Glomerular endothelial cell (primary cell): ENCODE results near the gene ARSI. TPM values are rescaled to one million over a fixed set of nuclear protein-coding genes. Genes with fewer than 3 reads are reported as not detected.

Source experiments
- DNase-seq: peaks from one replicate; pipeline ENCODE4 v3.0.0-alpha.2; 2011; ENCODE audit warnings: low read depth, low spot score; ENCODE audit errors: extremely low read depth
- total RNA-seq: library from RNA; depleted of rRNA; stranded (reverse); fragments of >200 nt; gene quantifications from 2 replicates; pipeline ENCODE4 v1.2.3, GENCODE V29; 2015

Gene ARSI
- total RNA-seq, 1 donor from 2014 or later: 5.3 TPM

- DNase-seq: no peak
Measured at GRCh38 chr5:150295172-150295634, 7.5 kb downstream of the ARSI start.

- no peak for DNase-seq
Measured at GRCh38 chr5:150294551-150295071, 8.1 kb downstream of the ARSI start.

- DNase-seq: no peak
Measured at GRCh38 chr5:150293091-150293941, 9.4 kb downstream of the ARSI start.

GRCh38 chr5:150291388-150292385 is 11.0 kb downstream of the ARSI start:
- DNase-seq: no peak

GRCh38 chr5:150289551-150290390 is 12.9 kb downstream of the ARSI start, which contains the start of gene CAMK2A:
Gene CAMK2A (minus strand): TSS chr5:150289773. CDS start chr5:150289625, 148 bp downstream.
- no peak for DNase-seq

- DNase-seq: no peak
Measured at GRCh38 chr5:150288791-150289190, 13.9 kb downstream of the ARSI start.

- DNase-seq: no peak
Measured at GRCh38 chr5:150288361-150288760, 14.3 kb downstream of the ARSI start.

GRCh38 chr5:150286820-150287219 is 15.9 kb downstream of the ARSI start:
- no peak for DNase-seq

GRCh38 chr5:150285114-150285513 is 17.6 kb downstream of the ARSI start:
- no peak for DNase-seq

GRCh38 chr5:150284311-150284710 is 18.4 kb downstream of the ARSI start:
- no peak for DNase-seq

- DNase-seq: no peak
Measured at GRCh38 chr5:150283904-150284303, 18.8 kb downstream of the ARSI start.

GRCh38 chr5:150281987-150282386 is 20.7 kb downstream of the ARSI start:
- no peak for DNase-seq

GRCh38 chr5:150279330-150280020 is 23.2 kb downstream of the ARSI start:
- DNase-seq: no peak

GRCh38 chr5:150278916-150279315 is 23.8 kb downstream of the ARSI start:
- no peak for DNase-seq

GRCh38 chr5:150278046-150278730 is 24.5 kb downstream of the ARSI start:
- DNase-seq: no peak

GRCh38 chr5:150277043-150277442 is 25.7 kb downstream of the ARSI start:
- DNase-seq: no peak

- DNase-seq: no peak
Measured at GRCh38 chr5:150274811-150275210, 27.9 kb downstream of the ARSI start.

- DNase-seq: no peak
Measured at GRCh38 chr5:150272531-150272930, 30.2 kb downstream of the ARSI start.

- no peak for DNase-seq
Measured at GRCh38 chr5:150271923-150272322, 30.8 kb downstream of the ARSI start.
